Fibroblast of mammary gland (primary cell): ENCODE measurements around the gene TAOK3.

Experiments
- DNase-seq: peaks from one replicate; pipeline ENCODE4 v3.0.0-alpha.2; 2010; ENCODE audit warnings: low read depth
- H3K4me3 ChIP-seq: 2 replicates; pipeline ENCODE4 v1.5.1; 2011; ENCODE audit warnings: low read depth, mild to moderate bottlenecking, low read length, moderate library complexity; ENCODE audit not compliant: control insufficient read depth
- CTCF ChIP-seq: conservative IDR thresholded peaks from 2 replicates; pipeline ENCODE4 v1.5.1; 2011; ENCODE audit warnings: low read depth, low read length, inconsistent platforms; ENCODE audit not compliant: control insufficient read depth, insufficient read depth

Gene TAOK3

GRCh38 chr12:118237052-118237665 is 135.5 kb downstream of the TAOK3 start:
- no peak overlapping the region for H3K4me3 ChIP-seq

GRCh38 chr12:118220702-118221101 is 152.0 kb downstream of the TAOK3 start:
- DNase-seq: peak; percentile 31
- no peak for TF ChIP-seq CTCF
- no peak overlapping the region for H3K4me3 ChIP-seq

More at GRCh38 chr12:118237052-118237665, 135.5 kb downstream of the TAOK3 start:
- DNase-seq: no peak
- no peak for TF ChIP-seq CTCF

- TF ChIP-seq CTCF: no peak
- DNase-seq: no peak
- H3K4me3 ChIP-seq: no peak overlapping the region
Observed at GRCh38 chr12:118219772-118220171, 152.9 kb downstream of the TAOK3 start.

- no peak for DNase-seq
- TF ChIP-seq CTCF: no peak
Observed at GRCh38 chr12:118219106-118219505, 153.6 kb downstream of the TAOK3 start.

GRCh38 chr12:118213452-118213851 is 159.3 kb downstream of the TAOK3 start:
- no peak for TF ChIP-seq CTCF

More at GRCh38 chr12:118219106-118219505, 153.6 kb downstream of the TAOK3 start:
- H3K4me3 ChIP-seq: no peak overlapping the region

GRCh38 chr12:118212606-118213005 is 160.1 kb downstream of the TAOK3 start:
- no peak for DNase-seq
- TF ChIP-seq CTCF: no peak
- no peak overlapping the region for H3K4me3 ChIP-seq

More at GRCh38 chr12:118213452-118213851, 159.3 kb downstream of the TAOK3 start:
- H3K4me3 ChIP-seq: no peak overlapping the region
- DNase-seq: no peak

GRCh38 chr12:118206107-118206412 is 166.6 kb downstream of the TAOK3 start:
- H3K4me3 ChIP-seq: no peak overlapping the region
- TF ChIP-seq CTCF: no peak
- peak; percentile 7 for DNase-seq
